ENCODE results near the gene G6PC2. TPM values are rescaled to one million over a fixed set of nuclear protein-coding genes. Genes with fewer than 3 reads are reported as not detected.
A peak's percentile ranks its signal among the peaks of the same experiment; 100 is the strongest.

G6PC2 gene
- total RNA-seq, 1 experiment from 2014 or later: not detected

DNA sequence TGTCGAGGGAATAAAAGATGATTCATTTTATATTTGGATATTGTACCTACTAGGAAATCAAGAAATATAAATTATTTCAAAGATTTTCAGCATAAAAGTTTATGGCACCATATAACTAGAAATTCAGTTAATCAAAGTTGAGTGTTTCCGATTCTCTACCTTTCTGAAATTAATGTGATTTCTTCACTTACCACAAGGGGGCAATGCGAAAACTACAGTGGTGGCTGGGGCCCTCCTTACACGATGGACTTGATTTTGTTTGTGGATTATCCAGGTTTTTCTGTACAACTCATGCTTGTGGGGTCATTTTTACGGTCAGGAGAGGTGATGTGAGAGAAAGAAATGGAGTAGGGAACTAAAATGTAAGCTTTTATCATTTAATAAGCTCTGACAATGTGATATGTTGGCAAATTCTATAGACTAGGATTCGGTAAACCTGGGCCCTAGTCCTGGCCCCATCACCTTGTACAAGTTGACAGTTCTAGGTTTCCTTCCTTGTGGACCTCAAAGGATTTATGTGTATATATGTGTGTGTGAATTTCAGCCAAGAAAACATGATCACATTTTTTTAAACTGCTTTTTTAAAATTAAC, 47.6 kb downstream of the G6PC2 start:
- peak; percentile 66 for DNase-seq (ENCODE audit: low spot score)

- DNase-seq (ENCODE audit: low spot score): no peak
Measured at GRCh38 chr2:168949324-168949723, 48.2 kb downstream of the G6PC2 start.

- no peak for DNase-seq (ENCODE audit: low spot score)
Measured at GRCh38 chr2:168951871-168952270, 50.8 kb downstream of the G6PC2 start.

GRCh38 chr2:168952424-168952823, 51.3 kb downstream of the G6PC2 start:
- no peak for DNase-seq (ENCODE audit: low spot score)

DNA sequence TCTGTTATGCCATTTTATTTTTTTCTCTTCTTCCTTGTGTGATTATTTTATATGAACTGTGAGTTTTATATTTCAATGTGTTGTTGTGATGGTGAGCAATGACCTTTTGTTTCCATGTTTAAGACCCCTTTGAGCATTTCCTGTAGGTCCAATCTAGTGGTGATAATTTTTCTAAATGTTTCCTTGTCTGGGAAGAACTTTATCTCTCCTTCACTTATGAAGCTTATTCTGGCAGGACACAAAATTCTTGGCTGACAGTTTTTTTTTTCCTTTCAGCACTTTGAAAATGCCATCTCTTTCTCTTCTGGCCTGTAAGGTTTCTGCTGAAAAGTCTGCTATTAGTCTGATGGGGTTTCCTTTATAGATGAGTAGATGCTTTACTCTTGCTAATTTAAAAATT, 53.2 kb downstream of the G6PC2 start:
- no peak for DNase-seq (ENCODE audit: low spot score)

- DNase-seq (ENCODE audit: low spot score): no peak
Measured at GRCh38 chr2:168955321-168955720, 54.2 kb downstream of the G6PC2 start.

DNA sequence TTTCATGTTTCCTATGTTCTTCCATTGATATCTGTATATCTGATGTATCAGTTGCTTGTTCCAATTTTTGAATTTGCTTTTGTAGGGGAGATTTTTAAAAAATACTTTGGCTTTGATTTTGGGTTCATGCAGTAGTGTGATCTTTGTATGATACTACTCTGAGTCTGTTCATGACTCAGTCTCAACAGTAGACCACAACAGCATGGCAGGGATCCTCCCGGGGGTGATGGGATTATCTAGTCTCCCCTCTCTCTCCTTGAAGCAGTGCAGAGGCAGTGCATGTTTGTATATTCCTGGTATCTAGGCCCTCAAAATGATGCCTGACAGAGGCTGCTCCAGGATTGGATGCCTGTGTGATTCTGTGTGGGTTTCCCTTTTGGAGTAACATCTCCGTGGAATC, 55.3 kb downstream of the G6PC2 start:
- no peak for DNase-seq (ENCODE audit: low spot score)

Other genes with a start within 250 kb of the G6PC2 start
- 5.1 and 5.6 TPM in 2 replicates for gene NOSTRIN, start 98.7 kb upstream of the G6PC2 start, total RNA-seq (2014; rRNA removed; shearing (Covaris generic))
- gene SPC25, start 10.9 kb upstream of the G6PC2 start, total RNA-seq (2014; rRNA removed; shearing (Covaris generic)): 7.0 and 7.9 TPM in 2 replicates
- gene ABCB11, start 130.0 kb downstream of the G6PC2 start, total RNA-seq (2014; rRNA removed; shearing (Covaris generic)): 0.08 TPM in 1 of 2 replicates, not detected in the other
- gene DHRS9, start 168.3 kb downstream of the G6PC2 start, total RNA-seq (2014; rRNA removed; shearing (Covaris generic)): 0.33 and 0.57 TPM in 2 replicates